SU-DHL-6 (cell line): ENCODE data around the gene GPR55.

Source experiments
- CTCF ChIP-seq: fragments of 200-600 bp; sonication (generic); IDR thresholded peaks from one replicate; pipeline ENCODE4 v1.5.1; 2017; ENCODE audit warnings: antibody characterized with exemption, mild to moderate bottlenecking, low read length, moderate library complexity; ENCODE audit not compliant: insufficient read depth, poor library complexity, severe bottlenecking
- EZH2phosphoT487 ChIP-seq: fragments of 200-600 bp; sonication (generic), shearing (Covaris generic); conservative IDR thresholded peaks from 2 replicates; pipeline ENCODE4 v1.6.1; 2018; ENCODE audit warnings: mild to moderate bottlenecking, antibody characterized with exemption, low read length, moderate library complexity, mixed read lengths

- TF ChIP-seq CTCF = no peak
- TF ChIP-seq EZH2phosphoT487 = no peak
These were observed 25.3 kb downstream of the GPR55 start for GRCh38 chr2:230899786-230900185.
